GF-D8 (cell line): ENCODE measurements around the gene TRIM54.
"Not testable (repeated sequence)": the region's sequence is repeated elsewhere in the genome, so short reads cannot be mapped to it uniquely, and the experiment has no call there.

Source experiments
- DNase-seq: peaks from one replicate; lab custom pipeline; 2025; lab: John Stamatoyannopoulos, UW

TRIM54 gene

DNA sequence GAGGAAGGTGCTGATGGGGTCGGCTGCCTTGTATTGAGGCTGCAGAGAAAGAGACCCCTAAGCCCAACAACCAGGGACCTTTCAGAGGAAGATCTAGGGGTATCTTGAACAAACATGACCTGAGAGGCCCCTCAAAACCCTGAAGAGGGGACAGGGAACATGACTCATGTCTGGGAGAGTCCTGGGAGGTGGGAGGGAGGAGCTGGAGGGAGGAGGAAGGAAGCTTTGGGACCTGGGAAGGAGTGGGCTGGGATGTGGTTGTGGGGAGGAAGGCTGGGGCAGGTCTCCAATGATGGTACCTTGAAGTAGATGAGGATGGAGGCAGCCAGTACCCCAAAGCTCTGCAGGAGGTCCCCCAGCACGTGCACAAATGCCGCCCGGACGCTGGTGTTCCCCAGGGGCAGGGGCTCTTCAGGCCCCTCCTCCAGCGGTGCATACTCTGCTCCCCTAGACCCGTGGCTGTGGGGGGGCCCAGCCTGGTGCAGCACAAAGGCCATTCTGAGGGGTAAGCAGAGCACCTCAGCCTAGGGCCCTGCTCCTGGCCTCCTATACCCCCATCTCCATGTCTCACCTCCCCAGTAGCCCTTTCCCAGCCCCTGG lies 25.3 kb upstream of the TRIM54 start:
- DNase-seq: no peak

DNA sequence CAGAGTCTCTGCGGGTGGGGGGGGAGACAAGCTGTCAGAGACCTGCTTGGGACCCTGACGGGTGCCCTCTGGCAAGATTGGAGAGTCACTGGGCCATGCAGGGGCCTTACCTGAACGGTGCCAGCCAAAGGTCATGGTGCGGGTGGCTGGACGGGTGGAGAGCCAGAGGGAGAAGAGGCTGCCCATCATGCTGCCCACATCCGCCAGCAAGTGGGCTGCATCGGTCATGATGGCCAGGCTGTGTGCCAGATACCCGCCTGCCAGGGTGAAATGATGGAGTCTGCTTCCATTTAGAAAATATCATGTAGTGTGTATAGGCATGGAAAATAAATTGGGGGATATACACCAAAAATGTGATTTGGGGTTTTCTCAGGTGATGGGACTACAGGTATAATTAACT lies 24.2 kb upstream of the TRIM54 start:
- no peak for DNase-seq

DNA sequence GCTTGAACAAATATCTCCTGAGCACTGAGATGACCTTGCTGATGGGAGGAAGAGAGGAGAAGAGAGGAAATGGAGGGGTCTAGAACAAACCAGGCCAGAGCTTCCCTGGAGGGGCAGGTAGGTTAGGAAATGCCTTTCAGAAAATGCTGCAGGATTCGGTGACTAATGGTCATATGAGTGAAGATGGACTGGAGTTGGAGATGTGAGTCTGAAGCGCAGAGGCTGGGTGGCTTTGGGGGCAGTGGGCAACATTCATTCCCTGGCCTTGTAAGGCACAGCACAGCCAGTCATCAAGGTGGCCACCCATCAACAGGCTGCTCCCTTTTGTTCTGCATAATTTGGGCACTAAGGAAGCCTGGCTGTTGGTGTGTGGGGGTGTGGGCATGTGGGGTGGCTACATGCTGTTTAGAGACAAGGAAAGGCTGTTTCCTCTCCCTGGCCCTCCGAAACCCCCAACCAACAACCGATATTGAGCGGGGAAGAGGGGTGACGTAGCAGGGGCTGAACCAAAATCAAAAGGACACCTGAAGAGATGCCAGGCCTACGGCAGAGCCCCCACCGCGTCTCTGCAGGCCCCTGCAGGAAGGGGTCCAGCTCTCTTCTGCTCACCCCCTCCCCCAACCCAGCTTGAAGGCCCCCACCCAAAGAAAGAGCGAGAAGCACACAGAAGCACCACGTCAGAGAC lies 20.8 kb upstream of the TRIM54 start:
- DNase-seq: no peak

DNA sequence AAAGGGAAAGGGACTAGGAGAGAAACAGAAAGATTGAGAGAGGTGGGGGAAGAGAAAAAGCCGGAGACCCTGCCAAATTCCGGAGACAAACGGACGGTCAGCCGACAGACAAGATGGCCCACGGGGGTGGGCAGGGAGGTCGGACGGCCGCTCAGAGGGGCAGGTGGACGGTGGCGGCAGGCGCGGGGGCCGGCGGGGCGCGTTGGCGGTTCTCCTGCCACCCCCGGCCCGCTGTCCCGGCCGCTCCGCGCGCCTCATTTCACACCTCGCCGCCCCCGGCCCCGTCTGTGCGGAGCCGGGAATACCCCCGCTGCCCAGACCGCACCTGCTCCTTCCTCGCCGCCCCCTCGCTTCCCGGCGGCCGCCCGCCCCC lies 20.3 kb upstream of the TRIM54 start:
- no peak for DNase-seq

DNA sequence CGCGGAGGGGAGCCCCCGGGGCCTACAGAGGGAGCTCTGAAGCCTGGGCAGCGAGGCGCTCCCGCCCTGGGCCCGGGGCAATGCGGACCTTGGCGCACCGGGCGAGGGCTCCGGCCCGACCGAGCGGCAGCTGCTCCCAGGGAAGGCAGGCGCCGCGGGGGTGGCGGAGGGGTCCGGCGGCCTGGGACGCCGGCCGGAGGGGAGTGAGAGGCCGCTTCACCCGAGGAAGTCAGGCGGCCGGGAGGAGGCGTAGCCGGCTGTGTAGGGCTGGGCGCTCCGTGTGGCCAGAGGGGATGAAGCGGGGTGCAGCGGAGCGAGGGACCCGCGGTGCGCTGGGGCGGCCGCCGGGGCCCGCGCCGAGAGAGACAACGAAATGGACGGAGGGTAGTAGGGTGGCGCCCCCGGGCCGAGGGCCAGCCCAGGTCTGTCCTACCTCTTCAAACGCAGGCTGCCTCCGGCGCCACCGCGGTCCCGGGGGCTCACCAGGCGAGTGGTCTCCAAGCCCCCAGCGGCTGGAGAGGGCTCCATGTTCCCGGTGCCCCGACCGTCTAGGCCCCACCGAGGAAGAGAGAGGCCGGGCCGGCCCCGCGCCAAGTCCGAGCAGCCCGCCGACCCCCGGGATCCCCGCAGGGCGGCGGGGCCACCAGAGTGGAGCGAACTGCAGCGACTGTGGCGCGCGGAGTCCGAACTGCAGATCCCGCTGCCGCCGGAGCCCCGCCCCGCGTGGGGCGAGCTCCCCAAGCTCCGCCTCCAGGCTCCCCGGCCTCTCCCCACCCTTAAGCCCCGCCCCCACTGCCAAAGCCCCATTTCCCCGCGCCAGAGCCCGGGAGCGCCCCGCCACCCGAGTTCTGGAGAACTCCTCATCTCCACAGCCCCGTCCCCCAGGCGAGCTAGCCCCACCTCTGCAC lies 19.6 kb upstream of the TRIM54 start, which contains the start of gene SLC30A3:
Gene SLC30A3 (minus strand): TSS at position 669 of the 908 bp plus-strand sequence. CDS start 141 bp downstream, at position 528.
- no peak for DNase-seq

DNA sequence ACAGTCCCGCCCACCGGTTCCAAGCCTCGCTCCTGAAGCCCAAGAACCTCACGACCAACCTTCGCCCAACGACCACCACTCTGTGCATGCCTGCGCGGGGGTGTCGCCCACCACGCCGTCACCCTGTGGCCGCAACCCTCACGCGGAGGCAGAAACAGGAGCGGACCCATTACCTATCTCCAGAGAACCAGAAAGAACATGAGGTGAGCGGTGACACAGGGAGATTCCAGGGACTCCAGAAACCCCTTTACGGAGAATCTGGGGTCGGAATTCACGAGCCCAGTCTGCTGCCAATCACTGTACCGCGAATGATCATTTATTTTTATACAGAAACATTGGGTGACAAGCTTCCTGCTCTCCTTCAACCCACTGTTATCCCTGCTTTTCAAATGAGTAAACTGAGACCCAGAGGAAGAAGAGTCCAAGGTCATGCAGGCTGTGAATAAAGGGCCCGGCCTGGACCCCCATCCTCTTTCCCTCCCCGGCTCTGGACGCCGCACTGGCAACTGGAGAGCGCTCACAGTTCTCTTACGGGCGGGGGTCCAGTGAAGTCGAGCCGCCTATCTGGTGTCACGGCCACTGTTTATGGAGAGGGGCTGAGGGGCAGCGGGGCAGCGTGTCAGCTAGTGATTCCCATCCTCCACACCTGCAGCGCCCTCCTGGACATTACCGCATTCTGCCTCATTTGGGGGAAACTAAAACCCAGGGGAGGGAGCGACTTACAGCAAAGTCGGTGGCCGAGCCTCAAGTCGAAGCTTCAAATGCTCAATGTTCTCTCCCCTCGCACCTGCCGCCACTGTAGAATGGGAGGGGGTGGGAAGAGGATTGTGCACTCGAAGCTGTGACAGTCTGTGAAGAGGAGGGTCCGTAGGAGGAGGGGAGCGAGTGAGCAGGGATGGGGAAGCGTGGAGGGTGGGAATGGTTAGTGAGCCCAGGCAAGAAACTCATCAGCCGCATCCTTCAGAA lies 18.7 kb upstream of the TRIM54 start:
- no peak for DNase-seq

DNA sequence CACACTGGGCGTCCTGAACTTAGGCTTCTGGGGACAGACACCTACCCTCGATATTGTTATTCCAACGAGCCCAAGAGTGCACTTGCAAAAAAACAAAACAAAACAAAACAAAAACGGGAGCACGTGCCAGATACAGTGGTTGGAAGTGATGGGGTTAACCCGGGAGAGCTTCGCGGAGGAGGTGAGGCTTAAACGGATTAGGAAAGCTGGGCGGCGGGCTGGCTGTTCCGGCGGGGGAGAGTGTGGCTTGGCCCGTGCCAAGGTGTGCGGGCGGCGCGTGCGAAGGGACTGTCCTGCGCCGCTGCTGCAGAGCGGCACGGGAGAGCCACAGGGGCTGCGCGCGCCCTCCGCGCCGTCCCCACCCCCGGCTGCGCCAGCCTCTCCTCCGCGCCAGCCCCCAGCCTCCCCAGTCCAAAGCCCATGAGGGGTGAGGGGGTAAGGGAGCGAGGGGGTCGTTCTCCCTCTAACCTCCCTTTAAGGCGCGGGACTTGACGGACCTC lies 17.9 kb upstream of the TRIM54 start:
- no peak for DNase-seq

DNA sequence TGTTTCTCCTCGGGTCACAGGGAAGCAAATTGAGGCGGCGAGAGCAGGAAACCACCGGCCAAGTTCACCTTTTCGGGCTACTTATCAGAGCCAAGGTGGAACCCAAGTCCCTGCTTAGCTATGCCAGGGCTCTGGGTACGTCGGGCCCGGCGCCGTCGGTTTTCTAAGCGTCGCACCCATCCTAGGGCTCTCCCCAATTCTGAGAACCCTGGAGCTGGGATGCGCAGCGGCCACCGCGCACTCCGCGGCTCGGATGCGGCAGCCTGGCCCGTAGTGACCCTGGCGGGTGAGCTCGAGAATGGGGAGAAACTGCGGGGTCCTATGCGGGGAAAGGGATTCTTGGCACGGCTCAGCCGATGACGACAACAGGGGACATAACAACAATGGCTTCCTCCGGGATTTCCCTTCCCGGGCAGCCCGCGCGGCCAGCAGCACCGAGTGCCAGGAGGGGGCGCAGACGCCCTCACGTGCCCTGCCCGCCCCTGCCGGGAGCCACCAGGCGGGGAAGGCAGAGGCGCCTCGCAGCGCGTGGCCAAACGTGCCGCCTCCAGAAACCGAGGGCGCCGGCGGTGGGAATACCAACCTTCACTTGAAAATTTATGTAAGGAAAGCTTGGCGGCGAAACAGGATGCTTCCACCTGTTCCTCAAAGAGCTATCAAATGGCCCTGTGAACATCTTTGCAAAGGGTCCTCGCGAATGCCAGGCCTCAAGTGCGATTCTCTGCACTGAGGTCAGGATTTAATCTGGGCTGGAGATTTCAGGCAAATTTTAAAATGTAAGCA lies 17.3 kb upstream of the TRIM54 start:
- peak; percentile 22 for DNase-seq

DNA sequence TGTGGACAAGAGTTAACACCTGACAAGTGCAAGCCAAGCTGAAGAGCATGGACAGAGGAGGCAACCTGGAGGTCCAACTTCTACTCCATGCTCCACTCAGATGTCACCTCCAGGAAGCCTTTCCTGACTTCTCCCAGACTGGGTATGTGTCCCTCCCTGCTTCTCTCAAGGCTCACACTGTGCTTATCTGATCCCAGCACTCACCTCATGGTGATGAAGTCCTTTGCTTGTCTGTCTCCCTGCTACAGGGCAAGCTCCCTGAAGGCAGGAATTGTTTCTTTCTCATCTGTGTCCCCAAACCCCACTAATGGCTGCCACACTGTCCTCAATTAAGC lies 16.7 kb upstream of the TRIM54 start:
- DNase-seq: no peak

DNA sequence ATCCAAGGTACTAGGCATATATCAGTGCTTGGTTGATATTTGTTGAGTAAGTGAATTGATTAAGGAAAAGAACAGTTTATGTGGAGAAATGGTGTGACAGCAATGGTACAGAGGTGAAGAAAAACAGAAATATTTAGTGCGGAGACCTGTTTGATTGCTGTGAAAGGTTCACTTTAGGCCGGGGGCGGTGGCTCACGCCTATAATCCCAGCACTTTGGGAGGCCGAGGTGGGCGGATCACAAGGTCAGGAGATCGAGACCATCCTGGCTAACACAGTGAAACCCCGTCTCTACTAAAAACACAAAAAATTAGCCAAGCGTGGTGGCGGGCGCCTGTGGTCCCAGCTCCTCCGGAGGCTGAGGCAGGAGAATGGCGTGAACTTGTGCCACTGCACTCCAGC lies 13.9 kb upstream of the TRIM54 start:
- DNase-seq: not testable (repeated sequence)

DNA sequence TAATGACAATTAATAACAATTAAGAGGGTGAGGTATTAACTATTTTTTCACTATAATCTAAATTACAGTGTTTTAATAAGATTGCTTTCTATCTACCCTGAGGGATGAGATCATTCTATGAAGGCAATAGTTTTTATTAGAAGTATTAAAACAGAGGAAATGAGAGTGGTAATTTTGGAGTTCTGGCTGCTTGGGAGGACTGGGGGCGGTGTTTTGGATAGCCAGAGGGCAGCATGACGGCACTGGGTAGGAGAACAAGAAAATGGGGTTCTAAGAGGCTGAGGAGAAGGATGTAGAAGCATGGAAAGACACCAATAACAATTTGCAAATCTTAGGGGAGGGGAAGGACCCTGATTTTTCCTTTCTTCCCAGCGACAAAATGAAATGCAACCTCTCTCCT lies 12.1 kb upstream of the TRIM54 start:
- no peak for DNase-seq

DNA sequence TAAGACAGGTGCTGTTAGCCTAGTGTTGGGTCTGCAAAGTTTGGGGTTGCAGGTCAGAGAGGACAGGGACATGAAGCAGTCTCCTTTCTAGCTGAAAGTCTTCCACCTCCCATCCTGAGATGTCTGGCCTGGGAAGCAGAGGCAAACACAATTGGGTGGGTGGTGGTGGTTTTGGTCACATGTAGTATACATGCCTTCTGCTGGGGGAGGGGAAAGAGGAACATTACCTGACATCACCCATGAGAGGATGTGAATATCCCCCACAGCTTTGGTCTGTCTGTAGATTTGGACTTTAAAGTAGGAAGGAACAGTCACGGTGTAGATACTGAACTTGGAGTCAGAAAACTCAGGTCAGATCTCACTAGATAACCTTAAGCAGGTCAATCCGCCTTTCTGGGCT lies 11.6 kb upstream of the TRIM54 start:
- no peak for DNase-seq

DNA sequence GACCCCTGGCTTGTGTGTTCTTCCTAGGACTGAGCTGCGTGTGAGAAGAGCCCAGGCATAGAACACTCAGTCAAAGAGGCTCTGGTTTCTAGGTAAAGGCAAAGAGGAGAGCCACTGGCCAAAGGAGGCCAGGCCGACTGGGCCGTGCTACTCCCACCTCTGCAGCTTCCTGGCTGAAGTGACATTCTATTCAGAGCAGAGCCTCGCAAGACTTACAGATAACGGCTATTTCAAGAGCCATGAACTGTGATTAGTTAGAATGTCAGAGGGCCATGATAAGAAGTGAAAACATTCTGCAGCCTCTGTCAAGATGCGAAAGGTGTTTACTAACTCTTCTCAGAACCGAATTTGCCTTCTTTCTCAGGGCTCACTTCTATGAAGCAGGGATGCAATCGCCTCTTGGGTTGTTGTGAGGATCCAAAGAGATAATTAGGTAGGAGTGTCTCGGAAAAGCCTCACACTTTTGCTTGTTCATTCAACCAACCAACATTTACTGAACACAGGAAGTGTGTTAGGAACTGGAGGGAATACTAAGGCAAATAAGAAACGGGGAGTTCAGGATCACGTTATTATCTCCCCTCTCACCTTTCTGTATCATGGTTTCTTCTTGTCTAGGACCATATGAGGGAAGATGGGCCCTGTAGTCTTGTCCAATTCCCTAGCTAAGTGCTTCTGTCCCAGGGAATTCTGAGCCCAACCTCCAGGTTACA lies 10.4 kb upstream of the TRIM54 start:
- no peak for DNase-seq

DNA sequence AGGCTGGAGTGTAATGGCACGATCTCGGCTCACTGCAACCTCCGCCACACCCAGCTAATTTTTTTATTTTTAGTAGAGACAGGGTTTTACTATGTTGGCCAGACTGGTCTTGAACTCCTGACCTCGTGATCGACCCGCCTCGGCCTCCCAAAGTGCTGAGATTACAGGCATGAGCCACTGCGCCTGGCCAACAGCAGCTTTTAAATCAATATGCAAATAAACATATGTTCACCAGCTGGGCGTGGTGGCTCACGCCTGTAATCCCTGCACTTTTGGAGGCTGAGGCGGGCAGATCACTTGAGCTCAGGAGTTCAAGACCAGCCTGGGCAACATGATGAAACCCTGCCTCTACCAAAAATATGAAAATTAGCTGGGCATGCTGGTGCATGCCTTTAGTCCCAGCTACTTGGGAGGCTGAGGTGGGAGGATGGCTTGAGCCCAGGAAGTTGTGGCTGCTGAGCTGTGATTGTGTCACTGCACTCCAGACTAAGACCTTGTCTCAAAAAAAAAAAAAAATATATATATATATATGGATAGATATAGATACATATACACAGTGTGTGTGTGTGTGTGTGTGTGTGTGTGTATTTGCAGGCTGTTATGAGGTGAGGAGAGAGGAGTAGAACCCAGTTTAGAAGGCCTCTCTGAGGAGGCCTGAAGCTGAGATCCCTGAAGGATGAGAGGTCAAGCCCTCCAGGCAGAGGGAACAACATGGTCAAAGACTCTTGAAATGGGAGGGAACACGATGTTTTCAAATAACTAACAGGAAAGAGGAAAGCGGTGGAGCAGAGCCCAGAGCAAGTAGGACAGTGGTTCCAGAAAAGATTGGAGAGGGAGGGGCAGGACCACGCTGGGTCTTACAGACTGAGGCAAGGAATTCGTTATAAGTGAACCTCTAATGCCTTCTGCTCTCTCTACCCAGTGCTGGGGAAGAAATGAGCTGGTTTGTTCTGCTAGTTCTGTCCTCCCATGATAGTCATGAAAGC lies 9.4 kb upstream of the TRIM54 start:
- not testable (repeated sequence) for DNase-seq

DNA sequence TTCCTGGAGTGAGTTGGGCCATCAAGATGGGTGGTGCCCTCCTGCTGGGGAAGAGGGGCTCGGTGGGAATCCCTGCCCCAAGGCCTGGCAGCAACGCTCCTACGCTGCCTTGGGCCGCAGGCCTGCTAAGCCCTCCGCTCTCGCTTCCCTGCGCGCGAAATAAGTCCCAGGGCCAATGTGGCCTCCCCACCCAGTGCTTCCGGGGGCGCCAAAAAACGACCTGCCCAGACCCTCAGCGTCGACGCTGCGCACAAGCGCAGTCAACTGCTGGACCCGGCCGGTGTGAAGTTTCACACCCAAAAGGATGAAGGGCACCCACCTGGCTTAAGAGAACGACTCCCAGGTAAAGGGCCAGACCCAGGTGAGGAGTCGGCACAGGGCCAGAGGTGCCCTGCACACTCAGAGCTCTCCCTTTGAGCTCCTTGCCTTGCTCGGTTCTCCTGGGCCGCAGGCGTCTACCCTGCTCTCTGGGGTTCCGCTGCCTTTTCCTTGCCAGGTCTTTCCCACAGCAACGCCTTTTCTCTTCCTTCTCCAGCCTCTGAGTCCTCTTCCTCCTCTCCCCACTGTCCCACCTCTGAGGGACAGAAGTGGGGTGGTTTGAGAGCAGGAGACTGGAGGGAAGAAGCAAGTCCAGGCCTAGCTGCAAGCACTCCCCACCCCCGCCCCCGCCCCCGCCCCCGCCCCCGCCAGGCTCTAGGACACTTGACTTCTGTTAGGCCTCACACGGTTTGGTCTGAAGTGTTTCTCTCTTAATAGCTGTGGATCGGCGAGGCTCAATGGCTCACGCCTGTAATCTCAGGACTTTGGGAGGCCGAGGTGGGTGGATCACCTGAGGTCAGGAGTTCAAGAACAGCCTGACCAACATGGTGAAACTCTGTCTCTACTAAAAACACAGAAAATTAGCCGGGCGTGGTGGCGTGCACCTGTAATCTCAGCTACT lies 6.7 kb upstream of the TRIM54 start, which contains the start of gene DNAJC5G:
Gene DNAJC5G (plus strand): TSS at position 223 of the 940 bp plus-strand sequence. CDS start 1,296 bp downstream, outside the sequence.
- no peak for DNase-seq

DNA sequence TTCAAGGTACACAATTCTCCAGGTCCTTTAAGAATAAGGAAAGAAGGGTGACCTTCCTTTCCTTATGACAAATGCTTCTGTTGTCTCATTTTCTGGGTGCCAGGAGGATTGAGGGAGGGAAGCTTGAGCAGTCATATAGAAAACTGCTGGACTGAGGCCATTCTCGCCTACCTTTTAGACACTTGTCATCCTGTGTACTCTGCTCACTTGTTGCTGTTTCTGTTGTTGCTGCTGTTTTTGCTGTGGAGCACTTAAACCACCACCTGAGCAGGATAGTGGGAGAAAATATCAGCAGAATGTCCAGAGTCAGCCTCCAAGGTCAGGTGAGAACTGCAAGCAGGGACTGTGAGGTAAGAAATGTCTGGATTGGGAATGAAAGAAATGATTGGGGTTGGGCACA lies 4.2 kb upstream of the TRIM54 start:
- DNase-seq: no peak

DNA sequence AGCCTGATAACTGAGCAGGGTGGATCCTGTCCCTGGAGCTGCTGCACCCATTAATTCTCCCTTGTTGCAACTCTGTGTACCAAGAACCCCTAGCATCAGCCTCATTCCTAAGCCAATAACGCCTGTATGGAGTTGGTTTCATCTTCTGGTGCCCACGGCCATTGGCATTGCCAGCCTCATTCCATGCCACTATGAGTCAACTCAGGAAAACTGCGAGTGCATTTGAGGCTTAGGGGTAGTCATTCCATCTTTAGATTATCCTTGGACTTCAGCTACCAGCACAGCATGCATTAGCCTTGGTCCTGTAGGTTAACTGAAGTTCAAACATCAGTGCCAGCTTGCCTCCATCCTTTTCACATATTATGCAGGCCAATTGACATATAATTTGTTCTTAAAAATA lies 1.4 kb upstream of the TRIM54 start:
- no peak for DNase-seq

DNA sequence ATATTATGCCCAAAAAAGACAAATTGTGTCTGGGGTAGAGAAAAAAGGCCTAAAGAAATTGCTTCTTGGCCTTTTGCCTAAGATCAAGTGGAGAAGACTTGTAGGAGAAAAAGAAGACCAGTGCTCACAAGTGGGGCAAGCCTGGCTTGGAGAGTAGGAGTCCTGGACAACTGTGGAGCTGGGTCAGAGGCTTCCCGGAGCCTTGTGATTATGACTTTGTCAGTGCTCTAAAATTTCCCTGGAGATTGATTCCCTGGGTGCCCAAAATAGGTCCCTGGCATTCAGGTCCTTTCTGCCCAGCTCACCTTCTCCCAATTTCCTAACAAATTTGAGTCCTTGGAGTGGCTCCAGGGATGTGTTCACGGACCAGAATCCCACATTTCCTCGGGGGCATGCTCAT lies 787 bp upstream of the TRIM54 start:
- DNase-seq: no peak
